K562 (cell line): ENCODE data around the gene DYSF. TPM values are rescaled to one million over a fixed set of nuclear protein-coding genes. Genes with fewer than 3 reads are reported as not detected.

ENCODE experiments used
- ARID1B ChIP-seq: fragments of 450-650 bp; IDR thresholded peaks from 2 replicates; pipeline ENCODE4 v1.6.1; 2016; ENCODE audit warnings: antibody characterized with exemption, mild to moderate bottlenecking, inconsistent platforms
- C11orf30 ChIP-seq: fragments of 450-650 bp; IDR thresholded peaks from 2 replicates; pipeline ENCODE4 v1.6.1; 2016; ENCODE audit warnings: low read depth, mild to moderate bottlenecking
- CREB1 ChIP-seq, 2 experiments: sonication (generic) in 1 of 2; formaldehyde crosslinking in 1 of 2; IDR thresholded peaks; 2 replicates each; pipeline versions ENCODE4 v1.6.1 to v1.8.0; 2012 to 2022; ENCODE audit warnings: inconsistent platforms in 1 of 2, mild to moderate bottlenecking in 1 of 2, missing genetic modification reagents in 1 of 2, moderate library complexity in 1 of 2
- CREM ChIP-seq: IDR thresholded peaks from 2 replicates; pipeline ENCODE4 v1.6.1; 2014; ENCODE audit warnings: antibody characterized with exemption, low read depth
- CTBP1 ChIP-seq: fragments of 450-650 bp; IDR thresholded peaks from 2 replicates; pipeline ENCODE4 v1.6.1; 2016; ENCODE audit warnings: borderline replicate concordance
- EGR1 ChIP-seq: fragments of 450-650 bp; conservative IDR thresholded peaks from 2 replicates; pipeline ENCODE4 v1.6.1; 2017; ENCODE audit warnings: mild to moderate bottlenecking
- HDAC6 ChIP-seq: IDR thresholded peaks from 2 replicates; pipeline ENCODE4 v1.6.1; 2012; ENCODE audit warnings: low read depth, mild to moderate bottlenecking, control low read depth, inconsistent platforms, low read length, moderate library complexity
- MAFF ChIP-seq: IDR thresholded peaks from 2 replicates; pipeline ENCODE4 v1.6.1; 2012; ENCODE audit warnings: low read length, improper control_type of control experiment
- MAZ ChIP-seq, 2 experiments: fragments of 450-650 bp in 1 of 2; sonication (generic) in 1 of 2; formaldehyde crosslinking; IDR thresholded peaks in 1 of 2; conservative IDR thresholded peaks in 1 of 2; 2 replicates each; pipeline versions ENCODE4 v1.4.0 to v1.5.0; 2020; ENCODE audit warnings: mild to moderate bottlenecking in 1 of 2, missing genetic modification reagents in 1 of 2
- MTA1 ChIP-seq: fragments of 450-650 bp; IDR thresholded peaks from 2 replicates; pipeline ENCODE4 v1.6.1; 2017; ENCODE audit warnings: borderline replicate concordance
- NFATC3 ChIP-seq: fragments of 450-650 bp; IDR thresholded peaks from 2 replicates; pipeline ENCODE4 v1.6.1; 2017; ENCODE audit warnings: mild to moderate bottlenecking
- NFIX ChIP-seq: fragments of 250-450 bp; sonication (Bioruptor Pico); IDR thresholded peaks from 2 replicates; pipeline ENCODE4 v1.4.0; 2020; ENCODE audit warnings: low read depth, mild to moderate bottlenecking, moderate library complexity
- POLR2A ChIP-seq: fragments of 450-650 bp; conservative IDR thresholded peaks from 2 replicates; pipeline ENCODE4 v1.6.1; 2016
- SMARCC2 ChIP-seq: fragments of 450-650 bp; IDR thresholded peaks from 2 replicates; pipeline ENCODE4 v1.6.1; 2017; ENCODE audit warnings: antibody characterized with exemption, moderate library complexity, mild to moderate bottlenecking, low read depth
- SUPT5H ChIP-seq: fragments of 450-650 bp; IDR thresholded peaks from 2 replicates; pipeline ENCODE4 v1.6.1; 2016
- TBP ChIP-seq: optimal IDR thresholded peaks from 2 replicates; pipeline ENCODE3; 2011; ENCODE audit warnings: low read depth, low read length, improper control_type of control experiment
- TRIM24 ChIP-seq, 2 experiments: fragments of 450-650 bp; IDR thresholded peaks; 2 replicates each; pipeline ENCODE4 v1.6.1; 2016
- ZBTB7A ChIP-seq: IDR thresholded peaks from 2 replicates; pipeline ENCODE4 v1.6.1; 2011; ENCODE audit warnings: low read depth, mild to moderate bottlenecking, low read length, moderate library complexity, borderline replicate concordance; ENCODE audit not compliant: control insufficient read depth
- ZNF232 ChIP-seq: sonication (generic); formaldehyde crosslinking; IDR thresholded peaks from 2 replicates; pipeline ENCODE4 v1.8.0; 2022; ENCODE audit warnings: mild to moderate bottlenecking, missing genetic modification reagents
- ZNF76 ChIP-seq: fragments of 250-450 bp; sonication (Bioruptor Pico); IDR thresholded peaks from 2 replicates; pipeline ENCODE4 v1.4.0; 2020; ENCODE audit warnings: mild to moderate bottlenecking, moderate library complexity, borderline replicate concordance
- polyA plus RNA-seq, 8 experiments: library from polyadenylated mRNA; depleted of rRNA in 4 of 8; stranded (reverse) in 5 of 8; unstranded in 3 of 8; fragments of >200 nt; fragmentation: Nextera tagmentation in 2 of 8; fragmentation: Illumina TruSeq in 1 of 8; extraction: Ambion mirVana in 2 of 8; extraction: Trizol in 1 of 8; gene quantifications; 2 replicates each; pipeline versions ENCODE4 v1.2.1 to v1.2.3, GENCODE V29; 2011 to 2014; ENCODE audit warnings: inconsistent platforms in 1 of 8, missing spikeins in 1 of 8
- total RNA-seq, 7 experiments: library from RNA; depleted of rRNA in 6 of 7; stranded (reverse); fragments of >200 nt in 6 of 7; fragmentation: Illumina TruSeq in 2 of 7; extraction: Trizol in 2 of 7; gene quantifications; 2 replicates each; pipeline versions ENCODE4 v1.2.1 to v1.2.3, GENCODE V29; 2011 to 2021; ENCODE audit warnings: low replicate concordance in 1 of 7
- TF ChIP-seq, protein P1 (sequence below): fragments of 450-650 bp; IDR thresholded peaks from 2 replicates; pipeline ENCODE4 v1.6.1; 2018; ENCODE audit not compliant: partially characterized antibody
- TF ChIP-seq, protein P2 (sequence below): sonication (generic); formaldehyde crosslinking; IDR thresholded peaks from 2 replicates; pipeline ENCODE4 v1.8.0; 2022; ENCODE audit warnings: missing genetic modification reagents, mild to moderate bottlenecking, moderate library complexity, borderline replicate concordance
- TF ChIP-seq, protein P3 (sequence below): sonication (generic); formaldehyde crosslinking; IDR thresholded peaks from 2 replicates; pipeline ENCODE4 v1.8.0; 2022; ENCODE audit warnings: mild to moderate bottlenecking, missing genetic modification reagents

DYSF gene
- total and polyA plus RNA-seq, 9 of the 15 experiments (the other 6 are each of a cell fraction or from before 2014, with no cell fraction given): 0.01 to 0.80 (median 0.29) TPM

DNA sequence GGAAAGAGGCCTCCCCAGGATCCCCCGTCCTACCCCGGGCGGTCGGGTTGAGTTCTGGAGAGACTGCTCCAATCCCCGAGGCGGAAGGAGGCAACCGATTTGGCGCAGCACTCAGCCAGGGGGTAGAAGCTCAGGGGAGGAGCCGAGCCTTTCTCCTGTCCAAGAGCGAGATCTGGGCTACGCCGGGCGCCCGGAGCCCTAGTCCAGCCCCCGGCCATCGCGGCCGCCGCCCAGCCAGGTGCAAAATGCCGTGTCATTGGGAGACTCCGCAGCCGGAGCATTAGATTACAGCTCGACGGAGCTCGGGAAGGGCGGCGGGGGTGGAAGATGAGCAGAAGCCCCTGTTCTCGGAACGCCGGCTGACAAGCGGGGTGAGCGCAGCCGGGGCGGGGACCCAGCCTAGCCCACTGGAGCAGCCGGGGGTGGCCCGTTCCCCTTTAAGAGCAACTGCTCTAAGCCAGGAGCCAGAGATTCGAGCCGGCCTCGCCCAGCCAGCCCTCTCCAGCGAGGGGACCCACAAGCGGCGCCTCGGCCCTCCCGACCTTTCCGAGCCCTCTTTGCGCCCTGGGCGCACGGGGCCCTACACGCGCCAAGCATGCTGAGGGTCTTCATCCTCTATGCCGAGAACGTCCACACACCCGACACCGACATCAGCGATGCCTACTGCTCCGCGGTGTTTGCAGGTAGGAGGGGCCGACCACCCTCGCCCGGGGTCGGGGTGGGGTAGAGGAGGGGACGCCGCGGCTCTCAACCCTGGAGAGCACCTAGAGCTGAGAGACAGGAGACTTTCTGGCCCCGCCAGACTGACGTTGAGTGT, at the start of gene DYSF (continued):
- TF ChIP-seq, protein P1, sequence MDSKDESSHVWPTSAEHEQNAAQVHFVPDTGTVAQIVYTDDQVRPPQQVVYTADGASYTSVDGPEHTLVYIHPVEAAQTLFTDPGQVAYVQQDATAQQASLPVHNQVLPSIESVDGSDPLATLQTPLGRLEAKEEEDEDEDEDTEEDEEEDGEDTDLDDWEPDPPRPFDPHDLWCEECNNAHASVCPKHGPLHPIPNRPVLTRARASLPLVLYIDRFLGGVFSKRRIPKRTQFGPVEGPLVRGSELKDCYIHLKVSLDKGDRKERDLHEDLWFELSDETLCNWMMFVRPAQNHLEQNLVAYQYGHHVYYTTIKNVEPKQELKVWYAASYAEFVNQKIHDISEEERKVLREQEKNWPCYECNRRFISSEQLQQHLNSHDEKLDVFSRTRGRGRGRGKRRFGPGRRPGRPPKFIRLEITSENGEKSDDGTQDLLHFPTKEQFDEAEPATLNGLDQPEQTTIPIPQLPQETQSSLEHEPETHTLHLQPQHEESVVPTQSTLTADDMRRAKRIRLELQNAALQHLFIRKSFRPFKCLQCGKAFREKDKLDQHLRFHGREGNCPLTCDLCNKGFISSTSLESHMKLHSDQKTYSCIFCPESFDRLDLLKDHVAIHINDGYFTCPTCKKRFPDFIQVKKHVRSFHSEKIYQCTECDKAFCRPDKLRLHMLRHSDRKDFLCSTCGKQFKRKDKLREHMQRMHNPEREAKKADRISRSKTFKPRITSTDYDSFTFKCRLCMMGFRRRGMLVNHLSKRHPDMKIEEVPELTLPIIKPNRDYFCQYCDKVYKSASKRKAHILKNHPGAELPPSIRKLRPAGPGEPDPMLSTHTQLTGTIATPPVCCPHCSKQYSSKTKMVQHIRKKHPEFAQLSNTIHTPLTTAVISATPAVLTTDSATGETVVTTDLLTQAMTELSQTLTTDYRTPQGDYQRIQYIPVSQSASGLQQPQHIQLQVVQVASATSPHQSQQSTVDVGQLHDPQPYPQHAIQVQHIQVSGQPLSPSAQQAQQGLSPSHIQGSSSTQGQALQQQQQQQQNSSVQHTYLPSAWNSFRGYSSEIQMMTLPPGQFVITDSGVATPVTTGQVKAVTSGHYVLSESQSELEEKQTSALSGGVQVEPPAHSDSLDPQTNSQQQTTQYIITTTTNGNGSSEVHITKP: peak; percentile 82
- TF ChIP-seq HDAC6: peak; percentile 100; the same call in 1 of the 2 replicates
- TF ChIP-seq CTBP1: peak; percentile 62; the same call in 1 of the 2 replicates
- peak; percentile 91 for TF ChIP-seq NFATC3
- 0 out of 2 replicates have a peak, but pooled peaks have one; percentile 44 for TF ChIP-seq SUPT5H
- 0 out of 2 replicates have a peak, but pooled peaks have one; percentile 15 for TF ChIP-seq MTA1
- TF ChIP-seq MAFF: peak; percentile 19; the same call in 1 of the 2 replicates
- peak; percentile 89 for TF ChIP-seq C11orf30
- 0 out of 2 replicates have a peak, but pooled peaks have one; percentile 36 for TF ChIP-seq ZNF232 (CRISPR knock-in tag)
- peak; percentile 45 for TF ChIP-seq TBP
- TF ChIP-seq POLR2A: peak; percentile 57; the same call in 1 of the 2 replicates
- TF ChIP-seq CREB1 (IDR thresholded peaks at IDR 0.05): peak; percentile 50
- TF ChIP-seq CREB1 (CRISPR knock-in tag; IDR thresholded peaks at IDR 0.05): no peak
- no peak for TF ChIP-seq ZNF76 (CRISPR knock-in tag)
- peak; percentile 91 for TF ChIP-seq EGR1
- TF ChIP-seq SMARCC2: peak; percentile 50; the same call in 1 of the 2 replicates
- TF ChIP-seq TRIM24 (IDR thresholded peaks at IDR 0.05): 0 out of 4 replicates have a peak, but pooled peaks have one; percentile 8 to 26
- TF ChIP-seq ARID1B: peak; percentile 75
- TF ChIP-seq, protein P2, sequence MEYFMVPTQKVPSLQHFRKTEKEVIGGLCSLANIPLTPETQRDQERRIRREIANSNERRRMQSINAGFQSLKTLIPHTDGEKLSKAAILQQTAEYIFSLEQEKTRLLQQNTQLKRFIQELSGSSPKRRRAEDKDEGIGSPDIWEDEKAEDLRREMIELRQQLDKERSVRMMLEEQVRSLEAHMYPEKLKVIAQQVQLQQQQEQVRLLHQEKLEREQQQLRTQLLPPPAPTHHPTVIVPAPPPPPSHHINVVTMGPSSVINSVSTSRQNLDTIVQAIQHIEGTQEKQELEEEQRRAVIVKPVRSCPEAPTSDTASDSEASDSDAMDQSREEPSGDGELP: peak; percentile 64; the same call in 1 of the 2 replicates
- TF ChIP-seq CREM: peak; percentile 47
- TF ChIP-seq, protein P3, sequence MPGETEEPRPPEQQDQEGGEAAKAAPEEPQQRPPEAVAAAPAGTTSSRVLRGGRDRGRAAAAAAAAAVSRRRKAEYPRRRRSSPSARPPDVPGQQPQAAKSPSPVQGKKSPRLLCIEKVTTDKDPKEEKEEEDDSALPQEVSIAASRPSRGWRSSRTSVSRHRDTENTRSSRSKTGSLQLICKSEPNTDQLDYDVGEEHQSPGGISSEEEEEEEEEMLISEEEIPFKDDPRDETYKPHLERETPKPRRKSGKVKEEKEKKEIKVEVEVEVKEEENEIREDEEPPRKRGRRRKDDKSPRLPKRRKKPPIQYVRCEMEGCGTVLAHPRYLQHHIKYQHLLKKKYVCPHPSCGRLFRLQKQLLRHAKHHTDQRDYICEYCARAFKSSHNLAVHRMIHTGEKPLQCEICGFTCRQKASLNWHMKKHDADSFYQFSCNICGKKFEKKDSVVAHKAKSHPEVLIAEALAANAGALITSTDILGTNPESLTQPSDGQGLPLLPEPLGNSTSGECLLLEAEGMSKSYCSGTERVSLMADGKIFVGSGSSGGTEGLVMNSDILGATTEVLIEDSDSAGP: 0 out of 2 replicates have a peak, but pooled peaks have one; percentile 26
- no peak for TF ChIP-seq NFIX
- peak; percentile 51 to 53; a peak in 2 of 4 replicates for TF ChIP-seq MAZ (CRISPR knock-in tag; conservative IDR thresholded peaks at IDR 0.05 in 1 of 2, IDR thresholded peaks at IDR 0.05 in 1 of 2)
- TF ChIP-seq ZBTB7A: peak; percentile 86
